Hepatocyte (in vitro differentiated cells): ENCODE measurements around the gene ADAMTS12. TPM values are rescaled to one million over a fixed set of nuclear protein-coding genes. Genes with fewer than 3 reads are reported as not detected.
"Not testable (repeated sequence)": the region's sequence is repeated elsewhere in the genome, so short reads cannot be mapped to it uniquely, and the experiment has no call there.

Source experiments
- DNase-seq: peaks from one replicate; pipeline ENCODE4 v3.0.0-alpha.2; 2016; ENCODE audit warnings: low spot score
- H2AFZ ChIP-seq: fragments of 200-600 bp; sonication (generic); 2 replicates; pipeline ENCODE4 v1.6.0; 2016; ENCODE audit warnings: antibody characterized with exemption, mild to moderate bottlenecking
- H3K27ac ChIP-seq: fragments of 200-600 bp; sonication (generic); 2 replicates; pipeline ENCODE4 v1.5.1; 2016; ENCODE audit warnings: mild to moderate bottlenecking
- H3K27me3 ChIP-seq: fragments of 200-600 bp; sonication (generic); 2 replicates; pipeline ENCODE4 v1.6.1; 2016
- H3K36me3 ChIP-seq: fragments of 200-600 bp; sonication (generic); replicated peaks from 2 replicates; pipeline ENCODE4 v1.5.1; 2016; ENCODE audit warnings: low read depth; ENCODE audit not compliant: insufficient read depth
- H3K4me1 ChIP-seq: fragments of 200-600 bp; sonication (generic); 2 replicates; pipeline ENCODE4 v1.5.1; 2016; ENCODE audit warnings: mild to moderate bottlenecking, moderate library complexity; ENCODE audit not compliant: insufficient read depth
- H3K4me2 ChIP-seq: fragments of 200-600 bp; sonication (generic); 2 replicates; pipeline ENCODE4 v1.6.0; 2016
- H3K4me3 ChIP-seq: fragments of 200-600 bp; sonication (generic); 2 replicates; pipeline ENCODE4 v1.5.1; 2016; ENCODE audit warnings: mild to moderate bottlenecking
- H3K79me2 ChIP-seq: fragments of 200-600 bp; sonication (generic); 2 replicates; pipeline ENCODE4 v1.6.0; 2017; ENCODE audit warnings: mild to moderate bottlenecking
- H3K9me2 ChIP-seq: fragments of 200-600 bp; sonication (generic); replicated peaks from 2 replicates; pipeline ENCODE4 v1.6.0; 2017; ENCODE audit warnings: mild to moderate bottlenecking; ENCODE audit not compliant: insufficient read depth
- H3K9me3 ChIP-seq: fragments of 200-600 bp; sonication (generic); 2 replicates; pipeline ENCODE4 v1.5.1; 2016; ENCODE audit warnings: low read depth, mild to moderate bottlenecking
- H4K20me1 ChIP-seq: fragments of 200-600 bp; sonication (generic); 2 replicates; pipeline ENCODE4 v1.6.0; 2016; ENCODE audit warnings: mild to moderate bottlenecking; ENCODE audit not compliant: insufficient read depth, poor library complexity, severe bottlenecking
- EZH2 ChIP-seq: fragments of 200-600 bp; sonication (generic); IDR thresholded peaks from 2 replicates; pipeline ENCODE4 v1.6.1; 2016; ENCODE audit warnings: antibody characterized with exemption, mild to moderate bottlenecking, borderline replicate concordance
- EZH2phosphoT487 ChIP-seq: fragments of 200-600 bp; sonication (generic); IDR thresholded peaks from one replicate; pipeline ENCODE4 v1.6.1; 2018; ENCODE audit warnings: antibody characterized with exemption, mild to moderate bottlenecking, low read depth, moderate library complexity; ENCODE audit not compliant: unreplicated experiment, severe bottlenecking
- WGBS: methylation state at CpG from one replicate; pipeline ENCODE4 v1.1.6; 2016; ENCODE audit warnings: low lambda C conversion rate; ENCODE audit errors: missing lambda C conversion rate; 5-methylcytosine and 5-hydroxymethylcytosine counted together
- polyA plus RNA-seq: library from polyadenylated mRNA; unstranded; fragments of >200 nt; fragmentation: Nextera tagmentation; extraction: Ambion mirVana; gene quantifications from 2 replicates; pipeline ENCODE4 v1.2.1, GENCODE V29; 2016
- total RNA-seq: library from RNA; depleted of rRNA; stranded (reverse); fragments of >200 nt; gene quantifications from 2 replicates; pipeline ENCODE4 v1.2.3, GENCODE V29; 2014
- TF ChIP-seq, protein P1 (sequence below): fragments of 200-600 bp; sonication (generic); IDR thresholded peaks from 2 replicates; pipeline ENCODE4 v1.5.1; 2016; ENCODE audit warnings: antibody characterized with exemption, mild to moderate bottlenecking; ENCODE audit not compliant: poor library complexity

Gene ADAMTS12
- total and polyA plus RNA-seq, 2 experiments from 2014 or later, result 3.2 to 8.9 TPM

DNA sequence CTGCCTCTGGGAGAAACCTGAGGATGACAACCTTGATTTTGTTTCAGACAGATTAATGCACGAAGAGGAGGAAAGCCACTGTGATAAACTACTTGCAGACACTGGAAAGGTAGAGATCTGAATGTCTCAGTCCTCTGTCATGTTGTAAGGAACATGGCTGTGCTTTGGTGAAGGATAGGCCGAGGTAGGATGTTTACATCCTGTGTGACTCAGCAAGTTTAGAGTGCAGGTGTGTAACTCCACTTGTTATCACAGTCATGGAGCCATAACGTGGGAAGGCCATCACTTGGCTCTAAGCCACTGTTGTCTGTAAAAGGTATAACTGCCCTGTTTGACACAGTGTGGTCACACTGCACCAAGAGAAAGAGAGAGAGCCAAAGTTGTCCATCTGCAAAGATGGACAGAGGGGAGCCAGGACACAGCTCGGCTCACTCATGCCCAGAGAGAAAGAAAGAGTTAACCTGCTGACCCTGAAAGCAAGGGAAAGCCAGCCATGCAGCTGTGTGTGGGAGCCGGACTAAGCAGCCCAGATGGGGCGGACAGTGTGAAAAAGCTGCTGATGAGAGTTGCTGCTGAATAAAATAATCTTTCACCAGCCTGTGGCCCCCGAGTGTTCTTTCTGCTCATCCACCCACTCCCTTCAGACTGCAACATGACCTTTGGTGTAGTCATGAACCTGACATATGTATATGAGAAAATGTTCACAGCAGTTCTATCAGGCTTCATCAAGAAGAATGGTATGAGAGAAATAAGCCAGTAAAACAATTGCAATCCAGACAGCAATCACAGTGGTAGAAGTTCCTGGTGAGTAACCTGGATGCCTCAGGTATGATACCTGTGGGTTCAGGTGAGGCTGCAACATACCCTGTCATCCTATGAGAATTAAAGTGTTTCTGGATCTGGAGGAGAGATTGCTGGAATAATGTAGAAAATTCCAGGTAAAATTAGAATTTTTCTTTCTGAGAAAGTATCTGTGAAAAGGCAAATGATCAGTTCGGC, 335.2 kb downstream of the ADAMTS12 start:
- no peak overlapping the region for H3K27ac ChIP-seq

DNA sequence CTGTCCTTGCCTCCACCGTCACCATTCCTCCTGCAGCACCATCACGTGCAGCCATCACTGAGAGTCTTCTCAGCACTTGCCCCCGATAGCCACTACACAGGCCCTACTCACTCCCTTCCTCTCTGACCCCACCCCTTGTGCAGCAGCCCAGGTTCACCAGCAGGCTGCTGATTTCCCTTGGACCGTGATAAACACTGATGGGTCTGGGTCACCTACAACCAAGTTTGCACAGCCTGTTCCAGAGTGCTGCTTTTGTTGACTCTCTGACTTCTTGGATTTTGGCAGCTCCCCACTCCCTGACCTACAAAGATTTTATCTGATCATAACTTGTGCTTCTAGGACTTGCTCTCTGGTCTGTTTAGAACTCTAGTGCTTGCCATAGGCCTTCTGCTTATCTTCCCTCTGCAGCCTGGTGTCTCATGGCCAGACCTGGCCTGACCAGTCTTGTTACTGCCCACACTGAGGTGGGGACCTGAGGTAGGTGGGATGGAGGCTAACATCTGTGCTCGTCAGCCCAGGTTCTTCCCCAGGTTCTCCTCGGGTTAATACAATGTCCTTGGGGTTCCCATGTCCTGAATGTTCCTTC, 341.7 kb downstream of the ADAMTS12 start:
- Histone ChIP-seq H3K79me2 (no peaks in the 10 kb centered on the region), H3K4me2 (no peak overlapping the region), H3K36me3 (no peaks in the 10 kb centered on the region), H2AFZ (no peak overlapping the region), H3K9me2 (no peaks in the 10 kb centered on the region), H3K9me3 (no peaks in the 10 kb centered on the region), H4K20me1 (no peaks in the 10 kb centered on the region), H3K27me3 (no peaks in the 10 kb centered on the region), H3K4me3 (no peak overlapping the region), H3K27ac (no peak overlapping the region), H3K4me1 (no peaks in the 10 kb centered on the region)
- TF ChIP-seq EZH2 (no peak), EZH2phosphoT487 (no peak)
- TF ChIP-seq, protein P1, sequence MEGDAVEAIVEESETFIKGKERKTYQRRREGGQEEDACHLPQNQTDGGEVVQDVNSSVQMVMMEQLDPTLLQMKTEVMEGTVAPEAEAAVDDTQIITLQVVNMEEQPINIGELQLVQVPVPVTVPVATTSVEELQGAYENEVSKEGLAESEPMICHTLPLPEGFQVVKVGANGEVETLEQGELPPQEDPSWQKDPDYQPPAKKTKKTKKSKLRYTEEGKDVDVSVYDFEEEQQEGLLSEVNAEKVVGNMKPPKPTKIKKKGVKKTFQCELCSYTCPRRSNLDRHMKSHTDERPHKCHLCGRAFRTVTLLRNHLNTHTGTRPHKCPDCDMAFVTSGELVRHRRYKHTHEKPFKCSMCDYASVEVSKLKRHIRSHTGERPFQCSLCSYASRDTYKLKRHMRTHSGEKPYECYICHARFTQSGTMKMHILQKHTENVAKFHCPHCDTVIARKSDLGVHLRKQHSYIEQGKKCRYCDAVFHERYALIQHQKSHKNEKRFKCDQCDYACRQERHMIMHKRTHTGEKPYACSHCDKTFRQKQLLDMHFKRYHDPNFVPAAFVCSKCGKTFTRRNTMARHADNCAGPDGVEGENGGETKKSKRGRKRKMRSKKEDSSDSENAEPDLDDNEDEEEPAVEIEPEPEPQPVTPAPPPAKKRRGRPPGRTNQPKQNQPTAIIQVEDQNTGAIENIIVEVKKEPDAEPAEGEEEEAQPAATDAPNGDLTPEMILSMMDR, result no peak
- no peak for DNase-seq
- WGBS, result 80% methylated on average over 6 of the region's 6 CpGs

More for the DNA sequence above, 335.2 kb downstream of the ADAMTS12 start:
- H3K79me2 ChIP-seq, result no peaks in the 10 kb centered on the region
- no peaks in the 10 kb centered on the region for H3K9me2 ChIP-seq
- DNase-seq, result no peak
- no peaks in the 10 kb centered on the region for H3K9me3 ChIP-seq
- H2AFZ ChIP-seq, result no peak overlapping the region
- no peak overlapping the region for H3K4me3 ChIP-seq
- no peaks in the 10 kb centered on the region for H4K20me1 ChIP-seq
- no peaks in the 10 kb centered on the region for H3K4me1 ChIP-seq
- no peak for TF ChIP-seq EZH2phosphoT487
- no peak for TF ChIP-seq EZH2
- TF ChIP-seq, protein P1, result no peak
- H3K4me2 ChIP-seq, result no peak overlapping the region
- H3K27me3 ChIP-seq, result no peaks in the 10 kb centered on the region
- 75% methylated on average over 8 of the region's 8 CpGs for WGBS
- no peaks in the 10 kb centered on the region for H3K36me3 ChIP-seq

GRCh38 chr5:33539790-33540189, 352.0 kb downstream of the ADAMTS12 start:
- H2AFZ ChIP-seq, H4K20me1 ChIP-seq, H3K9me3 ChIP-seq, H3K36me3 ChIP-seq, H3K9me2 ChIP-seq, H3K4me2 ChIP-seq, H3K4me3 ChIP-seq, H3K4me1 ChIP-seq, H3K79me2 ChIP-seq, H3K27me3 ChIP-seq, DNase-seq, H3K27ac ChIP-seq: not testable (repeated sequence)
- 97% methylated on average over 10 of the region's 10 CpGs for WGBS

DNA sequence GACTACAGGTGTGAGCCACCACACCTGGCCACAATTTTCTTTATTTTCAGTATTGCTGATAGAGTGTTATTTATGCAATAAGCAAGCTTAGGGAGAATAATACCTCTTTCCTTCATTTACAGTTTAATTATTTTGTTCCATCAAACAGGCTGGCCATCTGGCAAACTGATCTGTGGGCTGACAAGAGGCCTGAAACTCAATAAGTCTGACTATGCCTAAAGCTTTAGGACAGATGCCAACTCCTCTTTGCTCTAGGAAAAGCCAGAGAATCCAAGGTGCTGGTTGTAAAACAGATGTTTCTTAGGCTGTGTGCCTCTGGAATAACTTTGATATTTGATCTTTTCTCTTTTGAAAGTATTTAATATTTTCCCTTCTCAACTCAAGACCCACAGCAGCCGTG, 352.6 kb downstream of the ADAMTS12 start:
- H4K20me1 ChIP-seq, result no peaks in the 10 kb centered on the region
- no peak overlapping the region for H3K27ac ChIP-seq
- no peak overlapping the region for H2AFZ ChIP-seq
- H3K27me3 ChIP-seq, result no peaks in the 10 kb centered on the region
- H3K4me1 ChIP-seq, result no peaks in the 10 kb centered on the region
- no peaks in the 10 kb centered on the region for H3K9me3 ChIP-seq
- H3K4me3 ChIP-seq, result no peak overlapping the region
- TF ChIP-seq EZH2phosphoT487 (no peak), EZH2 (no peak)
- TF ChIP-seq, protein P1, result no peak
- WGBS, result 96% methylated on average over 1 of the region's 1 CpG
- no peak for DNase-seq
- no peak overlapping the region for H3K4me2 ChIP-seq
- H3K79me2 ChIP-seq, result no peaks in the 10 kb centered on the region
- no peaks in the 10 kb centered on the region for H3K9me2 ChIP-seq
- no peaks in the 10 kb centered on the region for H3K36me3 ChIP-seq
